22Rv1 (cell line): ENCODE measurements around the gene SNW1.

Experiments used
- CTCF ChIP-seq: fragments of 450-650 bp; IDR thresholded peaks from 2 replicates; pipeline ENCODE4 v1.5.1; 2017; ENCODE audit warnings: mild to moderate bottlenecking
- ZFX ChIP-seq: fragments of 450-650 bp; IDR thresholded peaks from 2 replicates; pipeline ENCODE4 v1.6.1; 2017; ENCODE audit warnings: antibody characterized with exemption, borderline replicate concordance

GRCh38 chr14:77681196-77682157 lies 79.5 kb downstream of the SNW1 start:
- TF ChIP-seq CTCF (no peak), ZFX (no peak)
